Endodermal cell (in vitro differentiated cells): Measurements from ENCODE around the gene FOXP4. TPM values are rescaled to one million over a fixed set of nuclear protein-coding genes. Genes with fewer than 3 reads are reported as not detected.

ENCODE experiments used
- DNase-seq: peaks from one replicate; pipeline ENCODE4 v3.0.0-alpha.2; 2017
- H3K27ac ChIP-seq: 2 replicates; pipeline ENCODE4 v1.5.1; 2013; ENCODE audit warnings: mild to moderate bottlenecking, low read depth, low read length, moderate library complexity
- H3K27me3 ChIP-seq: 2 replicates; pipeline ENCODE4 v1.6.1; 2013; ENCODE audit warnings: mild to moderate bottlenecking, low read length, moderate library complexity; ENCODE audit not compliant: insufficient read depth, control insufficient read depth, poor library complexity, severe bottlenecking
- H3K36me3 ChIP-seq: 2 replicates; pipeline ENCODE4 v1.7.0; 2013; ENCODE audit warnings: mild to moderate bottlenecking, low read length, moderate library complexity; ENCODE audit not compliant: control insufficient read depth, insufficient read depth
- H3K4me1 ChIP-seq: one replicate; pipeline ENCODE4 v1.7.0; 2013; ENCODE audit warnings: low read length; ENCODE audit not compliant: control insufficient read depth, insufficient read depth
- H3K4me3 ChIP-seq: 2 replicates; pipeline ENCODE4 v1.5.1; 2013; ENCODE audit warnings: mild to moderate bottlenecking, low read length, moderate library complexity
- H3K9ac ChIP-seq: 2 replicates; pipeline ENCODE4 v1.6.1; 2013; ENCODE audit warnings: mild to moderate bottlenecking, low read length, moderate library complexity; ENCODE audit not compliant: poor library complexity, severe bottlenecking; ENCODE audit errors: extremely low read depth
- H3K9me3 ChIP-seq: 2 replicates; pipeline ENCODE4 v1.6.1; 2013; ENCODE audit warnings: mild to moderate bottlenecking, low read length, moderate library complexity; ENCODE audit not compliant: control insufficient read depth
- H3K27ac Mint-ChIP-seq: 2 replicates; pipeline ENCODE4 v1.8.0; 2020; ENCODE audit warnings: mixed read lengths
- H3K27me3 Mint-ChIP-seq: 2 replicates; pipeline ENCODE4 v1.8.0; 2021; ENCODE audit warnings: mild to moderate bottlenecking, mixed read lengths; ENCODE audit not compliant: insufficient read depth
- H3K36me3 Mint-ChIP-seq: 2 replicates; pipeline ENCODE4 v1.8.0; 2020; ENCODE audit warnings: low read depth, mixed read lengths
- H3K4me1 Mint-ChIP-seq: 2 replicates; pipeline ENCODE4 v1.8.0; 2020; ENCODE audit warnings: mixed read lengths
- H3K4me3 Mint-ChIP-seq: 2 replicates; pipeline ENCODE4 v1.8.0; 2020; ENCODE audit warnings: mild to moderate bottlenecking, moderate library complexity, mixed read lengths
- H3K9me3 Mint-ChIP-seq: 2 replicates; pipeline ENCODE4 v1.8.0; 2020; ENCODE audit warnings: mild to moderate bottlenecking, mixed read lengths
- WGBS, 2 experiments: methylation state at CpG; one replicate each; pipeline versions ENCODE4 v1.1.5 to v1.1.7; 2013; ENCODE audit warnings: missing lambda C conversion rate in 2 of 2, mixed read lengths in 1 of 2; ENCODE audit not compliant: insufficient coverage in 1 of 2, insufficient read length in 1 of 2; 5-methylcytosine and 5-hydroxymethylcytosine counted together
- total RNA-seq, 2 donors: library from RNA; stranded (reverse); fragmentation: NEBNext Ultra II Directional in 1 of 2; extraction: Animal tissue kit (Norgen Biotek cat#: 25700) in 1 of 2; gene quantifications; 2 replicates in 1 of 2; 3 replicates in 1 of 2; pipeline ENCODE4 v1.2.1, GENCODE V29; 2021
- TF ChIP-seq, protein P1 (sequence below): fragments of 200-600 bp; sonication (generic); conservative IDR thresholded peaks from 2 replicates; pipeline ENCODE4 v1.5.0; 2021; ENCODE audit warnings: antibody characterized with exemption, mild to moderate bottlenecking

Gene FOXP4
- total RNA-seq, 2 donors from 2014 or later: 44.4 to 47.7 TPM

DNA sequence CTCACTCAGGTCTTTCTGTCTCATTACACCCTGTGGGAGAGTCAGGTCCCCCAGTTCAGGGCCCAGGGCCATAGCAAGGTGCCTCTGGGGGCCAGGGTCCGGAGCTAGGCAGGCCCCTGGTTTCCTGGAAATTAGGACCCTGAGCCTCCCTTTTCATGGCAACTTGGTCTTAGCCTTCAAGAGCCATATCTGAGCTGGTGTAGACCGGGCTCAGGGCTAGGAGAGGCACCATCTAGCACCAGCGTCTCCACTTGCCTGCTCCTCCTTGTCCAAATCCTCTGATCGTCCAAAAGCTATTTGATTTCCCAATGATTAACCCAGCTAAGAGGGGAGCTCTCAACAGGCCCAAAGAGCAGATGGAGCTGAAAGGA, 97.7 kb downstream of the FOXP4 start:
- H3K36me3 Mint-ChIP-seq: peaks cover 32% of the 10 kb centered on the region
- peaks cover 14% of the 10 kb centered on the region for H3K27me3 ChIP-seq

GRCh38 chr6:41644297-41644879, 98.2 kb downstream of the FOXP4 start:
- Mint-ChIP-seq H3K27me3 (peaks cover 21% of the 10 kb centered on the region), H3K9me3 (no peaks in the 10 kb centered on the region), H3K4me1 (peaks cover 40% of the 10 kb centered on the region), H3K36me3 (peaks cover 33% of the 10 kb centered on the region), H3K27ac (no peak overlapping the region), H3K4me3 (peak overlapping the region; percentile 7)
- WGBS, 2 experiments: 28 to 45% methylated on average over 3 to 4 of the region's 4 CpGs
- peaks cover 8% of the 10 kb centered on the region for H3K4me1 ChIP-seq
- no peak overlapping the region for H3K4me3 ChIP-seq
- H3K9me3 ChIP-seq: no peaks in the 10 kb centered on the region
- H3K36me3 ChIP-seq: peaks cover 8% of the 10 kb centered on the region
- DNase-seq: peak; percentile 71
- no peak overlapping the region for H3K27ac ChIP-seq
- peaks cover 9% of the 10 kb centered on the region for H3K27me3 ChIP-seq
- no peak overlapping the region for H3K9ac ChIP-seq
- TF ChIP-seq, protein P1, sequence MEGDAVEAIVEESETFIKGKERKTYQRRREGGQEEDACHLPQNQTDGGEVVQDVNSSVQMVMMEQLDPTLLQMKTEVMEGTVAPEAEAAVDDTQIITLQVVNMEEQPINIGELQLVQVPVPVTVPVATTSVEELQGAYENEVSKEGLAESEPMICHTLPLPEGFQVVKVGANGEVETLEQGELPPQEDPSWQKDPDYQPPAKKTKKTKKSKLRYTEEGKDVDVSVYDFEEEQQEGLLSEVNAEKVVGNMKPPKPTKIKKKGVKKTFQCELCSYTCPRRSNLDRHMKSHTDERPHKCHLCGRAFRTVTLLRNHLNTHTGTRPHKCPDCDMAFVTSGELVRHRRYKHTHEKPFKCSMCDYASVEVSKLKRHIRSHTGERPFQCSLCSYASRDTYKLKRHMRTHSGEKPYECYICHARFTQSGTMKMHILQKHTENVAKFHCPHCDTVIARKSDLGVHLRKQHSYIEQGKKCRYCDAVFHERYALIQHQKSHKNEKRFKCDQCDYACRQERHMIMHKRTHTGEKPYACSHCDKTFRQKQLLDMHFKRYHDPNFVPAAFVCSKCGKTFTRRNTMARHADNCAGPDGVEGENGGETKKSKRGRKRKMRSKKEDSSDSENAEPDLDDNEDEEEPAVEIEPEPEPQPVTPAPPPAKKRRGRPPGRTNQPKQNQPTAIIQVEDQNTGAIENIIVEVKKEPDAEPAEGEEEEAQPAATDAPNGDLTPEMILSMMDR: no peak

More for the DNA sequence above, 97.7 kb downstream of the FOXP4 start:
- DNase-seq: peak; percentile 37
- no peaks in the 10 kb centered on the region for H3K9me3 Mint-ChIP-seq
- peaks cover 8% of the 10 kb centered on the region for H3K4me1 ChIP-seq
- 82 to 90% methylated on average over 4 of the region's 4 CpGs for WGBS, 2 experiments
- H3K4me3 Mint-ChIP-seq: no peak overlapping the region
- H3K27ac ChIP-seq: no peak overlapping the region
- H3K4me1 Mint-ChIP-seq: peaks cover 44% of the 10 kb centered on the region
- no peak overlapping the region for H3K4me3 ChIP-seq
- TF ChIP-seq, protein P1: no peak
- peaks cover 5% of the 10 kb centered on the region for H3K36me3 ChIP-seq
- no peaks in the 10 kb centered on the region for H3K9me3 ChIP-seq
- H3K9ac ChIP-seq: no peak overlapping the region
- peaks cover 26% of the 10 kb centered on the region for H3K27me3 Mint-ChIP-seq
- no peak overlapping the region for H3K27ac Mint-ChIP-seq

DNA sequence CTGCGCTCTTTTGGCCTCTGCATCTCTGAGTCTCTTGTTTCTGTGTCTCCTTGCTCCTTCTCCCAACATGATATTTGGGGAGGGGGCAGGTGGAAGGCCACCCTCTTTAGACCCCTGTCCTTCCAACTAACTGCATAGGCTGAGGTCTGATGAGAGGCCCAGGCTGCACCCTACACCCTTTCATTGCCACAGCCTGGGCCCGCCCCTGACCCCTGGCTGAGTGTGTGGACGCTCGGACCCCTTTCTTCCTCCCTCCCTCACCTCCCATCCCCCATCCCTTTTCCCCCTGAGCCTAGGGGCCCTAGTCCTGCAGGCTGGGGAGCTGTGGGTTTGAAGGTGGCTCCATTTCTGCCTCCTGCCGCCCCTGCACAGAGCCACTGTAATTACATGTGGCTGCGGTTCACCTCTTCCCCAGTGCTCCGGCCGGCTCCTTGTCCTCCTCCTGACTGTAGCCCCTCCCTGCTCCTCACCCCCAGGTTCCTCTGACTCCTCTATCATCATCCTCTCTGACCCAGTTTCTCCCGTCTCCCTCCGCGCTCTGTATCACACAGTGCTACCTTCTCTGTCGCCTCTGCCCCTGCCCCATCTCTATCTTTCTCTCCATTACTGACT, 98.9 kb downstream of the FOXP4 start:
- H3K9me3 ChIP-seq: no peaks in the 10 kb centered on the region
- peak overlapping the region; percentile 7 for H3K4me3 Mint-ChIP-seq
- H3K36me3 Mint-ChIP-seq: peaks cover 38% of the 10 kb centered on the region
- no peak overlapping the region for H3K27ac Mint-ChIP-seq
- TF ChIP-seq, protein P1: no peak
- H3K27me3 ChIP-seq: peaks cover 4% of the 10 kb centered on the region
- peaks cover 34% of the 10 kb centered on the region for H3K4me1 Mint-ChIP-seq
- peak; percentile 52 for DNase-seq
- WGBS, 2 experiments: 59 to 74% methylated on average over 6 to 11 of the region's 12 CpGs
- H3K27me3 Mint-ChIP-seq: peaks cover 14% of the 10 kb centered on the region
- H3K4me3 ChIP-seq: no peak overlapping the region
- H3K9me3 Mint-ChIP-seq: no peaks in the 10 kb centered on the region
- no peak overlapping the region for H3K9ac ChIP-seq
- H3K27ac ChIP-seq: no peak overlapping the region
- peaks cover 8% of the 10 kb centered on the region for H3K36me3 ChIP-seq
- H3K4me1 ChIP-seq: peaks cover 8% of the 10 kb centered on the region
